GM19025 (cell line): ENCODE data around the gene OPALIN.

Experiments used
- ATAC-seq: cut with Tn5 transposase; IDR thresholded peaks from one replicate; pipeline ENCODE4 v1.9.1; 2021; ENCODE audit warnings: mild to moderate bottlenecking, low read depth, moderate library complexity; ENCODE audit not compliant: unreplicated experiment

OPALIN gene

DNA sequence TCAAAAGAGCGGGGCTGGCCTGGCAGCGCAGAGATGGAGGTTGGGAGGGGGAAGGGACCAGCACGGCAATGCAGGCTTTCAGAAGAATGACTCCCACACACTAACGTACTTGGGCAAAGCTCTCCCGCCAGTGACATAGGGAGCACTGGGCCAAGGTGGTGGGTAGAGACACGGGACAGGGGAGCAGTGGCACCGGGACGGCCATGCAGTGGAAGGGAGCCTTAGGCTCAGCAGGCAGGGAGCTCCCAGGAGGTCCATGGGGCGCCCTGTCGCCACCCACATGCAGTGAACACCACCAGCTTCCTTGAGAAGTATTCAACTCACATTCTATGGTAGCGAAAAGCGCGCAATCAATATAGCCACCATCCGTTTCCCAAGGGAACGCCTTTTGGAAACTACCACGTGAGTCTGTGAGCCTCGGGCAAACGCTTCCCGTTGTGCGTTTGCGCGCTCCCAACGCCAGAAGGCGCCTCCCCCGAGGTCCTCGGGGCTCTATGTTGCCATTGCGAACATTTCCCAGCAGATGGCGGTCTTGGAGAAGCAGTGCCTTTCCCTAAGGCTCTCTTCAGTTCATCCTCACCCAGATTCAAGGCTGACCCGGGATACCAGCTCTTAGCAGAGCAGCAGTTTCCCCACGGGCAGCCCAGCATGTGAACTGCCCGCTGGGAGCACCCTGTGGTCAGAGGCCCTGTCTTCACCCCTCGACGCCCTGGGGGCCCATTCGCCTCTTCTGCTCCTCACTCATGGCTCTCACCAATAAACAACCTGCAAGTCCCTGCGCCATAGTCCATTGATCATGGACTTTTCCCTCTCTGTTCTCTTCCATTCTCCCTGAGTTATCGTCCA is 16.4 kb upstream of the OPALIN start:
- ATAC-seq = peak; percentile 68

DNA sequence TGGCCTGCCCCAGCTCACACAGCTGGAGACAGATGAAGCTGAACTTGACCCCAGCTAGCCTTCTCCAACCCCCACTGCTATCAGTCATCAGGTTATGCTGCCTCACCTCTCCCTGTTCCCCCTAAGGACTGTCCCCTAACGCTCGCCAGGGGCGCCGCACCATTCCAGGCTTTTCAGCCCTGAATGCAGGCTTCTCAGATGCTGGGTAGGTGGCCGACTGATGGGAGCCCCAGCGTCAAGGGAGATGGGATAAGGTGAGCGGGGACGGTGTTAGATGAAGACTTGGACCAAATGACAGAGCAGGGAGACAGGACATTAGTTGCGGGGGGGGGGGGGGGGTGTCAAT is 15.8 kb upstream of the OPALIN start:
- ATAC-seq = no peak

DNA sequence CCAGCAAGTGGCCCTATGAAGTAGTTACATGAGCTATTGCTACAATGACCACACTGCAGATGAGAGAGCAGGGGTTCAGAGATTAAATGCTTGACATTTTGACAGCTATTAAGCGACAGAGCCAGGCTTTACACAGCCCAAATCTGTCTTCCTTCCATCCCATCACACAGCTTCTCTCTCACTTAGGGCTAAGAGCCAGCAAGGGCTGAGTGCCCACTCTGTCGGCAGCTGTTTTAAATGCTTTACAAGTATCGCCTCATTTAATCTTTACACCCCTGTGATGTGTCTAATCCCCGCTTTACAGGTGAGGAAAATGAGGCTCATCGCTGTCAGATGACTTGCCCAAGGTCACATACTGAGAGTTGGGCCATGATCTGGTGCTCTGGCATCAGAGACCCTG is 15.2 kb upstream of the OPALIN start:
- no peak for ATAC-seq

DNA sequence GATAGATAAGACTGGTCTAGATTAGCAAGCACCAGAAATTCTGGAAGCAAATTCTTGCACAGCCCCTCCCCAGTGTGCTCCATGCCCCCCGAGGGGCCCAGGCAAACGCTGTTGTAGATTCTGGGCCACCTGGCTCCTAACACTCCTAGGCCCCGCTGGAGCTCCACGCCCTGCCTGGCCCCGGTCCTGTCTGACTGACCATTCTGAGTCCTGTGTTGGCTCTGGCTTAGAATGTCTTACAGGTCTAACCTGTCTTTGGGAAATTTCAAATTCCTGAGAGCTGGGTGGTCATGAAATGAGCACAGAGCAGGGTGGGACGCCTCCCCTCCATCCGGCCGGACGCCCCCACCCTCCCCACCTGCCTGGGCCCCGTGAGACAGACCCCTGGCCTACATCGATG is 12.6 kb upstream of the OPALIN start:
- ATAC-seq = no peak

DNA sequence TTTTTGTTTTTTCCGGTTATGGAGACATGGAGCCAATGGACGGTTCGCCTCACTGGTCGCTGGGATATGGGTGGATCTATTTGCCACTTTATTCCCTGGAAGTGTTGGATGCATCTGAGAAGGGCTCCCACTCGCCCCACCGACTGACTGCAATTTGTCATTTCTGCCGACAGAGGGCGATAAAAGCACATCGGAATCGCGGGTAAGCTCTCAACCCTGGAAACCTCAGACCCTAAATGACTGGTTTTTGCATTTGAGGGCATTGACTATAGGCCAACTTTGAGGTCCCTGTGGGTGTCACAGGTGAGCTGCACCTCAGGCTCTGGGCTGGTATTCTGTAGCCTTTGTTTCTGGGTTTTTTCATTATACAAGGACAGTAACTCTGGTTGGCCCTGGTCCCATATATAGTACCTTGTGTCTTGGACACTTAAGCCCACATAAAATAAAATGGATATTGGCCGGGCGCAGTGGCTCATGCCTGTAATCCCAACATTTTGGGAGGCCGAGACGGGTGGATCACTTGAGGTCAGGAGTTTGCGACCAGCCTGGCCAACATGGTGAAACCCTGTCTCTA is 11.9 kb upstream of the OPALIN start:
- ATAC-seq = no peak

DNA sequence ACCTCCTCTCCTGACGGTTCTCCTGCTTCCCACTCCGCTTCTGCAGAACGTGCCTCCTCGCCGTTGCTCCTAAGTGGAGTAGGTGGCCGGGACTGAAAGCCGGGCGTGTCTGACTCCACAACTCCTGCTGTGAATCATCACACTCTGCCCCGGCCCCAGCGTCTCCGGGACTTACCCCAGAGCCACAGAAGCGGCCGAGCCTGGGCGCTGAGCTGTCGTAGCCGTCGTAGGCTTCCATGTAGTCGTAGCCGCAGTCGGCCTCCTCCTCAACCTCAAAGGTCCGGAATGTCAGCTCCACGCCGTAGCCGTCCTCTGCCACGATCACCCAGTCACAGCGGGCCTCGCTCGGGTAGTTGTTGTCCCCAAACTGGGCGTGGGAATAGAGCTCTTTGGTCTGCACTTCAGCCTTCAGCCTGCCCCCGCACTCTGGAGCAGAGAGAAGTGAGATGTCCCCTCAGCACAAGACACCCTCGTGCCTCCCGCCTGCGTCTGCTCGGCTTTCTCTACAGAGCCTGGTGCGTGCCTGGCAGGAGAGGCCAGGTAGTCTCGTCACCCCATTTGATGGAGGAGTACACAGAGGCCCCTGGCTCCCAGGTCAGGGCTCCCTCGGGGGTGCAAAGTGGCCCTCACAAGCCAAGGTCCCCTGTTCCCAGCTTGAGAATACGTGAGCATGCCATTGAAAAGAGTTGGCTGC is 11.2 kb upstream of the OPALIN start:
- no peak for ATAC-seq

DNA sequence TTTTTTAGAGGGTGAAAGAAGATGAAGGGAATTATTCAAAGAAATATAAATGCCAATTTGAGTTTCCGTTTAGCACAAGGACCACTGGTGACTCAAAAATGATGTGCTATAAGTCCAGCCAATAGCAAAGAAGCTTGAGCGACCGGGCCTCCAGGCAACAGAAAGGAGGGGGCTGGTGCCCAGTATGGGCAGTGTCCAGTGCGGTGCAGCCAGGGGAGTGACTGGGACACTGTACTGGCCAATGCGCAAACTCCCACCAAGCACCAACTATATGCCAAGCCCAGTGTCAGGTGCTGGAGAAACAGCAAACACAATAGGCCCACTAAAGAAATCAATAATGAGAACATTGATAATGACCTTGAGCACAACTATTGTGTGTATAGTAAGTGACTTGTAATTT is 10.2 kb upstream of the OPALIN start:
- no peak for ATAC-seq

DNA sequence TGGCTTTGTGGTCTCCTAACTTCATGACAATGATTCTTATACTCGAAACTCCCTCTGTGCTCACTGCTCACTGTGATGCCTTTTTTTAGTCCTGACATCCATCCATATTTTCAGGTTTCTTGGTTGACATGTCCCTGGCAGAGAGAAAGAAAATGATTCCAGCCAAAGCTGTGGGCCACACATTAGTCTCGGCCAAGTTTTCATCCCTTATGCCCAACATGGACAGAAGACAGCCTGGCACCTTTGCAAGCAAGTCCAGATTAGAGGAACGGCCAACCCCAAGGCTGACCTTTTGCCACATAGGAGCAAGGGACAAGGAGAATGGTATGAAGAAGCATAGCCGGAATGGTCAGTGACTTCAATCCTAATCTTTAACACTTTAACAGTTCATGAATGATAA is 8.7 kb upstream of the OPALIN start:
- no peak for ATAC-seq

DNA sequence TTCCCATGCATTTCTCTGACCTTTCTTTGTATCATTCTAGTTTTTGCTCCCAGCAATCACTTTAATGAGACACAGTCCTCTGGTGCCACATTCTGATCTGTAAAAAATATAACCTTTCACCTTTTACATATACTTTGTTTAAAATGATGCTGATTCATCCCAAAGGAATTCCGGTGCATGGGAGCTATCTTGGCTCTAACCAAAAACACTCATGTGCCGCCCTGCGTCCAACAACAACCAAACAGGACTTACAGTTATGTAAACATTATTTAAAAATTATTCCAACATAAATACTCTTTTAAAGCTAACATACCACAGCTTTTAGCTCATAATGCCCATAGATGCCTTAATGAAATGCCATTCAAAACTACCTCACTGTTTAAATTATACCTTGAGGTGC is 7.7 kb upstream of the OPALIN start:
- ATAC-seq = no peak

DNA sequence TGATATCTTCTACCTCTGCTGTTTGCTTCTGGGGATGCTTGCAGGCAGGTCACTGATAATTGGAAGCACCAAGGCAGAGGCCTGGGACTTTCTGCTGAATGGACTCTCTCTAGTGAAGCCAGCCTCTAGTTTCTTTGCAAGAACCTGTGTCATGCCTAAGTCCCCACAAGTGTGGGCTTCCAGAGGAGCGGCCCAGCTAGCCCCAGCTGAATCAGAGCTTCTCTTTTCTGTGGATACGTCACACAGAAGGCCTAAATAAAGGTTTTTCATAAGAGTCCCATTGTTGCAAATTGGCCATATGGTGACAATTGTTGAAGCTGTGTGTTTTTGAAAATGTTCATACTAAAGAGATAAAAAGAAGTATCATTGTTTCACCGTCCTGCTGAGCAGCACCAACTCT is 6.8 kb upstream of the OPALIN start:
- no peak for ATAC-seq

DNA sequence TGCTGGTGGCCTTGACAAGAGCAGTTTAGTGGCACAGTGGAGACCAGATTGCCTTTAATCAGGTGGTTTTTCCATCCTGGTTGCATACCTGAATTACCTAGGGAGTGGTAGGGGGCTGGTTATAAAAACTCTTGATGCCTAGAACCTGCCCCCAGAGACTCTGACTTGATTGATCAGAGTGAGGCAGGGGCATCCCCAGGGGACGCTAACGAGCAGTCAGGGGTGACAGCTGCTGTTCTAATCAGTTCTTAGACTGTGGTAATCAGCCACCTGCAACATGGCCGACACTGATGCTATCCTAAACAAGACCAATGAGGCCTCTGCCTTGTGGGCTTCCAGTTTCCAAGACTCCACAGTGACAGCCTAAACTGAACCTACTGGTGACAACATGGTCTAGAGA is 2.0 kb upstream of the OPALIN start:
- no peak for ATAC-seq

DNA sequence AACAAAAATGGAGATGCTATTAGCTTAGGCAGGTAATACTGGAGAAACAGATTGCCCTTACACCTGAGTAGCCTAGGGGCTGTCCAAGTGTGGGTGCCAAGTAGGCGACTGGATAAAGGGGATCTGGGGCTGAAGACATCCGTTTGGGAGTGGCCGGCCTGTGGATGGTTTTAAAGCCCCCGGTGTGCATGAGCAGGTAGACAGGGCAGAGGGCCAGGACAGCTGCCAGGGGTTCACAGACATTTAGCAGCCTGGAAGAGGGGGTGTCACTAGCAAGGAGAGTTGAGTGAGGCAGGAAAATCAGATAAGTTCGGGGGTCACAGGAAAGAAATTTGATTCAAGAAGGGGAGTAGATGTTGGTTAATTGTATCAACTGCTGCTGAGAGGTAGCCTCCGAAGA is 1.5 kb upstream of the OPALIN start:
- no peak for ATAC-seq

DNA sequence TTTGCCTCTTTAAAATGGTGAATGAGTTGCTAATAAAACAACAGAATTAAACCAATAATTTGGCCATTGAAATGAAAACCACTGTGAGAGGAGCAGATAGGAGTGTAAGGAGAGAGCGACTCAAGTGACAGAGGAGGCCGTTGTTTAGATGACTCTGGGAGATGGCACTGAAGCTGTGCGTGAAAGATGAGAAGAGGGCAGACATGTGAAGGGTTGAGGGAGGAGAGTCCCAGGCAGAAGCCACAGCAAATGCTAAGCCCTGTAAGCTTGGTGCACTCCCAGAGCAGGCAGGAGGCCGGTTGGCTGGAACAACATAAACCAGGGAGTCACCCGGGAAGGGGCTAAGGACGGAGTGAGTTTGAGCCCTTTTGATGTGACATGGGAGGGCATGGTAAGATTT is 814 bp upstream of the OPALIN start:
- no peak for ATAC-seq

DNA sequence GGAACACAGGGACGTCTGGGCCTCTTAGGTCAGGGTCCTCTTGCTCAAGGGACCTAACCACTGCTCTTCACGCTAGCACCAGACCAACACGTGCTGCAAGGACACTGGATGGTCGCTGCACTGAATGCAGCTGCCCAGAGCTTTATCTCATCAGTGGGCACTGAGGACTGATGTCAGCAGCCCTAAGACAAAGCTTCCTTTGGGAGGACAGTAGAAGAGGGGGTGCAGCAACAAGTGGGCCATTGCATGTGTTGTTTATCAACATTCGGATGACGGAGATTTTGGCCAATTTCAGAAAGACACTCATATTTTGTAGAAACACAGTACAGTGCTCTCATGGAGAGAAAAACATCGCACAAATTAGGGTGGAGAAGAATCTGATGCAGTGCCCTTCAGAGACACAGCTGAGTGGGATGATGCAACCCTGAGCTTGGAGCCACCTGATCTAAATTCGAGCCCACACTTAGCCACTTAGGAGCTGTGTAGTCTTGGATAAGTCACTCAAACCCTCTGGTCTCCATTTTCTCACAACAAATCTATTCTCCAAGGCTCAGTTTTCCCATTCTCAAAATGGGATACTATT is 1.7 kb downstream of the OPALIN start:
- no peak for ATAC-seq

DNA sequence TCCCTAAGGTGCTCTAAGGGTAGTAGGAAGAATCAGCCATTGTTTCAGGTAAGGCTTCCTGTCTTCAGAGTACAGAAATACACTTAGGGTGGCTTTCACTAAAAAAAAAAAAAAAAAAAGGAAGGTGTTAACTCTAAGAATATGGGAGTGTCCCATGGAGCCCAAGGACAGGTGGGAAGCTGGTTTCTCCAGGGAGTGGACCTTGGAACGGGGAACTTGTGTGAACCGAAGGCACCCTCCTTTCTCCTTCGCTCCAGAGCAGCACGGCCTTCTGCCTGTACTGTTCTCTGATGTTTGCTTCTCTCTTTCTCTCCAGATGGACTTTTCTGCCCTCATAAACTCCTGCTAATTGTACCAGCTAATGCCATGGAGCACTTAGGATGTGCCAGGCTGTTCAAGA is 6.2 kb downstream of the OPALIN start:
- ATAC-seq = no peak

DNA sequence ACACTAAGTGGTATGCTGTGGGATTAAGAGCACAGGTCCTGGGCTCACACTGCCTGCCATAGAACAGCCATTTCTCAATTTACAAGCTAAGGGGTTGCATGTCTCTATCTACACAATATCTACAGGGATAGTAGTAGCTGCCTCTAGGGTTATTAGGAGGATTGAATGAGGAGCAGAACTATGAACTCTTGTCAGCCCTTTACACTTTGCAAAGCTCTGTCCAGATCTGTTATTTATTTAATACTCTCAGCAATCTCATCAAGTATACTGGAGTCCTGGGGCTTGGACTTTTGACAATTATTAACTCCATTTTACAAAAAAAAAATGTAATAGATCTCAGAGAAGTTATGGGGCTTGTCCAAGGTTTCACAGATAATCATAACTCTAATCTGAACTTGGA is 6.8 kb downstream of the OPALIN start:
- no peak for ATAC-seq

DNA sequence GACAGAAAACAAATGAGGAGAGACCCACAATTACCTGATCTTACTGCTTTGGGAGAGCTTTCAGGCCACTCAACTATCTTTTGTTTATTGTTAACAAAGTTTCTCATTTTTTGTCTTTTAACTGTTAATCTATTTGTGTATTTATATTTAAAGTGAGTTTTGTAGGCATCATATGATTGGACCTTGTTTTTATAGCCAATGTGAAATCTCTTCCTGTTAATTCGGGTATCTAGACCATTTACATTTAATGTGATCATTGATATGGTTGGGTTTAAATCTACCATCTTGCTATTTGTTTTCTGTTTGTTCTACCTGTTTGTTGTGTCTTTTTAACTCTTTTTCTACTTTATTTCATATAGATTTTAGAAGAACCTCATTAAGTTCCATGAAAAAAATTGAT is 12.5 kb downstream of the OPALIN start:
- no peak for ATAC-seq

DNA sequence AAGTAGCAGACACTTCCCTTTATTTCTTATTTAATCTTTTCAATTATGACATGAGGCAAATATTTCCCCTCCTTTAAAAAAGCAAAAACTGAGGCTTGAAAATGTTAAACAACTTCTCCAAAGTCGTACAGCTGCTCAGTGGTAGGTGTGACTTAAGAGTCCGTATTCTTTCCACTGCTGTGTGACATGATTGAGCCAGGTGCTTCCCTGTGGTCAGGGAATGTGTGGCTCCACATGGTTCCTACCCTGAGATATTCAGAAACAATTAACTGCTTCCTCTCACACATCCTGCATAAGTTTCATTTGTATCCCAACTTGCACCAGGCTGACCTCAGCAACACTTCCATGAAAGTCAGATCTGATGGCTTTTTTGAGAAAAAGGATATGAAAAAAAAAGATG is 13.6 kb downstream of the OPALIN start:
- ATAC-seq = no peak

DNA sequence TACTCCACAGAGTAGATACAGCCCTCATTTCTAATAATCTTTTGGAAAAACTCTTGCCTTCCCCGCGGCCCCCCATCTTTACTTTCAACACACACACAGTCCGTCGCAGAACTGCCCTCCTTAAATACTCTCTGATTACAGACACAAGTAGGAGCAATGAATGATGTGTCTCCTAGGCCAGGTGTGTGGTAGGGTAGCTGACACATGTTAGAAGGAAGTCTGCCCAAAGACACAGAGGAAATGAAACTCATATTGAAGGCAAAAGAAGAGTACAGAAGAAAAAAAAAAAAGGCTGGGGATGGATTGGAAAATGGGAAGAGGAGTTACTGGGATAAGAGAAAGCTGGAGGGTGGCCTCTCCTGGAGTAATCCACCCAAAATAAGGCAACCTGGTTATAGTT is 14.6 kb downstream of the OPALIN start:
- no peak for ATAC-seq

DNA sequence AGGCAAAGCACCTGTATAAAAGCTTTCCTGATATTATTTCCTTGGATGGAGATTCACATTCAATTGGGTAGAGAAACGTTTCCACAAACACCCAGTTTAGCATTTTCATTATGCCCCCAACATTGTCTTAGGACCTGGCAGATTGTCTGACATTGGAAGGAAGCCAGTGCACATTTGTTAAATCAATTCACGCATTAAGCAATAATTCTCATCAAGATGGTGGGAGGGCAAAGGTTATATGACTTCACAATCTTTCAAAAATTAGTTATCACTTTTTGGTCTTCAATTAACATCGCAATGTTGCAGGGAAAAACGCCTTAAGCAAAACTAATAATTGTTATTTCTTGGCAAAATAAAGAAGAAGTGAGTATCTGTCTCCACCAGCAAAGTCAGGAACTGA is 16.4 kb downstream of the OPALIN start:
- no peak for ATAC-seq
